Measurements from ENCODE around the gene HTR3D.
"Not testable (repeated sequence)": the region's sequence is repeated elsewhere in the genome, so short reads cannot be mapped to it uniquely, and the experiment has no call there.

Gene HTR3D

GRCh38 chr3:184004476-184004875 is 27.1 kb upstream of the HTR3D start:
- Histone ChIP-seq H3K4me1 (ENCODE audit: low read length) (peaks cover 23% of the 10 kb centered on the region), H3K27me3 (ENCODE audit: low read depth, low read length) (no peaks in the 10 kb centered on the region), H2AFZ (ENCODE audit: low read depth, low read length) (no peak overlapping the region), H3K9ac (ENCODE audit: low read length) (no peak overlapping the region), H3K36me3 (replicated peaks; ENCODE audit: low read depth, low read length) (no peaks in the 10 kb centered on the region), H3K9me3 (ENCODE audit: insufficient read depth, low read length) (no peaks in the 10 kb centered on the region), H3K79me2 (ENCODE audit: low read length) (no peaks in the 10 kb centered on the region), H3K4me3 (ENCODE audit: low read length) (no peak overlapping the region), H3K4me2 (ENCODE audit: low read length) (no peak overlapping the region), H4K20me1 (ENCODE audit: insufficient read depth, low read length) (no peaks in the 10 kb centered on the region), H3K27ac (ENCODE audit: low read length) (no peak overlapping the region)
- TF ChIP-seq EZH2phosphoT487 (IDR thresholded peaks at IDR 0.05; ENCODE audit: low read depth) (no peak), CTCF (IDR thresholded peaks at IDR 0.05; ENCODE audit: low read depth, low read length) (no peak)

- peaks cover 23% of the 10 kb centered on the region for H3K4me1 ChIP-seq (ENCODE audit: low read length)
- H3K27me3 ChIP-seq (ENCODE audit: low read depth, low read length): no peaks in the 10 kb centered on the region
- H3K27ac ChIP-seq (ENCODE audit: low read length): no peak overlapping the region
- no peaks in the 10 kb centered on the region for H3K9me3 ChIP-seq (ENCODE audit: insufficient read depth, low read length)
- H3K9ac ChIP-seq (ENCODE audit: low read length): 0 out of 2 replicates have a peak overlapping the region, but pooled peaks have one; percentile 4
- no peaks in the 10 kb centered on the region for H4K20me1 ChIP-seq (ENCODE audit: insufficient read depth, low read length)
- 0 out of 2 replicates have a peak overlapping the region, but pooled peaks have one; percentile 56 for H2AFZ ChIP-seq (ENCODE audit: low read depth, low read length)
- H3K4me2 ChIP-seq (ENCODE audit: low read length): peak overlapping the region; percentile 56
- H3K4me3 ChIP-seq (ENCODE audit: low read length): peak overlapping the region; percentile 4
- TF ChIP-seq CTCF (IDR thresholded peaks at IDR 0.05; ENCODE audit: low read depth, low read length): no peak
- no peak for TF ChIP-seq EZH2phosphoT487 (IDR thresholded peaks at IDR 0.05; ENCODE audit: low read depth)
- no peaks in the 10 kb centered on the region for H3K36me3 ChIP-seq (replicated peaks; ENCODE audit: low read depth, low read length)
- H3K79me2 ChIP-seq (ENCODE audit: low read length): no peaks in the 10 kb centered on the region
Measured at GRCh38 chr3:184005941-184006507, 25.5 kb upstream of the HTR3D start.

- H3K27ac ChIP-seq (ENCODE audit: low read length): not testable (repeated sequence)
Measured at GRCh38 chr3:184007143-184007813, 24.3 kb upstream of the HTR3D start.

GRCh38 chr3:184008161-184008560 is 23.4 kb upstream of the HTR3D start:
- no peak overlapping the region for H3K9ac ChIP-seq (ENCODE audit: low read length)
- peaks cover 23% of the 10 kb centered on the region for H3K4me1 ChIP-seq (ENCODE audit: low read length)
- H3K4me2 ChIP-seq (ENCODE audit: low read length): no peak overlapping the region
- no peaks in the 10 kb centered on the region for H3K9me3 ChIP-seq (ENCODE audit: insufficient read depth, low read length)
- no peaks in the 10 kb centered on the region for H3K79me2 ChIP-seq (ENCODE audit: low read length)
- no peak overlapping the region for H2AFZ ChIP-seq (ENCODE audit: low read depth, low read length)
- no peaks in the 10 kb centered on the region for H3K36me3 ChIP-seq (replicated peaks; ENCODE audit: low read depth, low read length)
- H3K27me3 ChIP-seq (ENCODE audit: low read depth, low read length): no peaks in the 10 kb centered on the region
- H3K27ac ChIP-seq (ENCODE audit: low read length): no peak overlapping the region
- no peak overlapping the region for H3K4me3 ChIP-seq (ENCODE audit: low read length)
- no peaks in the 10 kb centered on the region for H4K20me1 ChIP-seq (ENCODE audit: insufficient read depth, low read length)
- TF ChIP-seq EZH2phosphoT487 (IDR thresholded peaks at IDR 0.05; ENCODE audit: low read depth) (no peak), CTCF (IDR thresholded peaks at IDR 0.05; ENCODE audit: low read depth, low read length) (no peak)

More at GRCh38 chr3:184007143-184007813, 24.3 kb upstream of the HTR3D start:
- not testable (repeated sequence) for H4K20me1 ChIP-seq (ENCODE audit: insufficient read depth, low read length); H3K79me2 ChIP-seq (ENCODE audit: low read length); H3K27me3 ChIP-seq (ENCODE audit: low read depth, low read length); H3K36me3 ChIP-seq (replicated peaks; ENCODE audit: low read depth, low read length); H2AFZ ChIP-seq (ENCODE audit: low read depth, low read length); H3K9ac ChIP-seq (ENCODE audit: low read length); H3K9me3 ChIP-seq (ENCODE audit: insufficient read depth, low read length)
- Histone ChIP-seq H3K4me3 (ENCODE audit: low read length) (0 out of 2 replicates have a peak overlapping the region, but pooled peaks have one; percentile 4), H3K4me2 (ENCODE audit: low read length) (peak overlapping the region; percentile 56), H3K4me1 (ENCODE audit: low read length) (peaks cover 23% of the 10 kb centered on the region)
